ENCODE data around the gene CRMP1.

CRMP1 gene

GRCh38 chr4:5895287-5895686, 2.4 kb upstream of the CRMP1 start:
- Histone ChIP-seq H3K27ac (ENCODE audit: low read depth, low read length) (no peak overlapping the region), H3K27me3 (ENCODE audit: control insufficient read depth in 1 of 2, insufficient read depth in 2 of 2, low read length in 2 of 2) (peaks cover 36 to 44% of the 10 kb centered on the region in 2 donors), H3K9me3 (ENCODE audit: low read length) (peaks cover 5% of the 10 kb centered on the region), H3K4me3 (ENCODE audit: low read depth in 1 of 2, low read length in 2 of 2) (no peak overlapping the region), H3K36me3 (ENCODE audit: insufficient read depth, low read length) (no peaks in the 10 kb centered on the region), H3K4me1 (ENCODE audit: insufficient read depth, low read length) (no peaks in the 10 kb centered on the region), H3K9ac (ENCODE audit: low read length) (no peak overlapping the region)

DNA sequence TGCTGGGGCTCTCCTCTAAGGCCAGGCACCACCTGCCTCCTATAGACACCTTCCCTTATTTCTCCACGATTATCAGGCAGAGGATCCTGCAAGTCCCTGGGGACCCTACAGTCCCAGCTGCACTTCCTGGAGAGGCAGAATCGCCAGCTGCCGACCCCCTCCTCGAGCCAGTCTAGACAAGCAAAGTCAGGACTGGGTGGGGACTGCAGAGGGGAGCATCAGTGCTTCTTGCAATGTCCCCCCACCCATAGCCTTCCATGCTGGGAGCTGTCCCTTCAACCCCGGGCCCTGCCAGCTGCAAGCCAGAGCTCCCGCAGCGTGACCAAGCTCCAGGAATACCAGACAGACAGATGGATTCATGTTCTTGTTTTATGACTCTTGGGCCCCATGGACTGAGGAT, 1.4 kb upstream of the CRMP1 start:
- H3K4me1 ChIP-seq (ENCODE audit: insufficient read depth, low read length): no peaks in the 10 kb centered on the region
- no peak overlapping the region for H3K4me3 ChIP-seq (ENCODE audit: low read depth in 1 of 2, low read length in 2 of 2)
- H3K27ac ChIP-seq (ENCODE audit: low read depth, low read length): no peak overlapping the region
- no peaks in the 10 kb centered on the region for H3K36me3 ChIP-seq (ENCODE audit: insufficient read depth, low read length)
- peaks cover 42 to 54% of the 10 kb centered on the region in 2 donors for H3K27me3 ChIP-seq (ENCODE audit: control insufficient read depth in 1 of 2, insufficient read depth in 2 of 2, low read length in 2 of 2)
- H3K9ac ChIP-seq (ENCODE audit: low read length): no peak overlapping the region
- peaks cover 5% of the 10 kb centered on the region for H3K9me3 ChIP-seq (ENCODE audit: low read length)

DNA sequence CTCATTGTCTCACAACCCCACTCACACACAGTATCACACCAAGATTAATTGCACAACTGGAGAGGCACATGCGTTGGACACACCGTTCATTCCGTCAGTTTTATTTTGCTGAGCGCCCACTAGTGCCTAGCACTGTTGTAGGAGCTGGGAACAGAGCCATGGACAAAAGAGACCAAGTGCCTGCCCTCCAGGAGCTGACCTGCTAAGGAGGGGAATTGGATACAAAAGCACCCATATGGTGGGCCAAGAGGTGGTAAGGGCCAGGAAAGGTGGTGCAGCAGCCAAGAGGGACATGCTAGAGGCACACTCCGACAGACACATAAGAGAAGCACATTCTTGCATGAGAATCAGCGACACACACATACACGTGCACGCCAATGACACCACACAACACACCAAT, 705 bp upstream of the CRMP1 start:
- Histone ChIP-seq H3K4me1 (ENCODE audit: insufficient read depth, low read length) (no peaks in the 10 kb centered on the region), H3K9ac (ENCODE audit: low read length) (no peak overlapping the region), H3K9me3 (ENCODE audit: low read length) (peaks cover 5% of the 10 kb centered on the region), H3K36me3 (ENCODE audit: insufficient read depth, low read length) (no peaks in the 10 kb centered on the region), H3K27me3 (ENCODE audit: control insufficient read depth in 1 of 2, insufficient read depth in 2 of 2, low read length in 2 of 2) (peaks cover 46 to 61% of the 10 kb centered on the region in 2 donors), H3K27ac (ENCODE audit: low read depth, low read length) (no peak overlapping the region), H3K4me3 (ENCODE audit: low read depth in 1 of 2, low read length in 2 of 2) (no peak overlapping the region)

DNA sequence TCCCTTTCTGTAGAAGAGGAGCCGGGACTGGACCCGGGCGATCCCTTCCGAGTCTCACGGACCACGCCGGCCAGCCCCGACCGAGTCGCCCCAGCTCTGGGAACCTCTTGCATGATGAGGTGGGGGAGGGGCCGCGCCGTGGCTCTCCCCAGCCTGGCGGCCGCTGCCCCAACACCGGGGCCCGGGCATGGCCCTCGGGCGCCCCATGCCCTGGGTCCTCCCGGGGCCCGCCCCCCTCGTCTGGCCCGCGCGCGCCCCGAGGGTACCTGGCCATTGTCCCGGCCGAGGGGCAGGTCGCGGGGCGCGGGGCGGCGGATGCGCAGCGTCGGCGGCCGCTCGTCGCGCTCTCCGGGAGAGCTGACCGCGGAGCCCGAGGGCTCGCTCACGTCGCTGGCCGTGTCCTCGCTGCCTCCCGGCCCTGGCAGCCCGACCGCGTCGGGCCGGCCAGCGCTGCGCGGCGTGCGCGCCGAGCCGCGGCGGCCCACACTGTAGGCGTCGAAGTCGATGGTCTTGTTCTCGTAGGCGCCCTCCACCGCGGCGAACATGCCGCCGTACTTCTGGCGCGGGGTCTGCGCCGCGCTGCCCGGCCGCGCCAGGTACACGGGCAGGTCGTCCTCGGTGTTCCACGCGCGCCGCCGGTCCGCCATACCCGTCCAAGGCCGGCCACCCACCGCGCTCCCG, 423 bp downstream of the CRMP1 start:
- Histone ChIP-seq H3K9me3 (ENCODE audit: low read length) (peaks cover 5% of the 10 kb centered on the region), H3K36me3 (ENCODE audit: insufficient read depth, low read length) (no peaks in the 10 kb centered on the region), H3K4me3 (ENCODE audit: low read depth in 1 of 2, low read length in 2 of 2) (no peak overlapping the region), H3K4me1 (ENCODE audit: insufficient read depth, low read length) (peaks cover 4% of the 10 kb centered on the region), H3K27ac (ENCODE audit: low read depth, low read length) (no peak overlapping the region), H3K27me3 (ENCODE audit: control insufficient read depth in 1 of 2, insufficient read depth in 2 of 2, low read length in 2 of 2) (peaks cover 46 to 69% of the 10 kb centered on the region in 2 donors), H3K9ac (ENCODE audit: low read length) (no peak overlapping the region)

DNA sequence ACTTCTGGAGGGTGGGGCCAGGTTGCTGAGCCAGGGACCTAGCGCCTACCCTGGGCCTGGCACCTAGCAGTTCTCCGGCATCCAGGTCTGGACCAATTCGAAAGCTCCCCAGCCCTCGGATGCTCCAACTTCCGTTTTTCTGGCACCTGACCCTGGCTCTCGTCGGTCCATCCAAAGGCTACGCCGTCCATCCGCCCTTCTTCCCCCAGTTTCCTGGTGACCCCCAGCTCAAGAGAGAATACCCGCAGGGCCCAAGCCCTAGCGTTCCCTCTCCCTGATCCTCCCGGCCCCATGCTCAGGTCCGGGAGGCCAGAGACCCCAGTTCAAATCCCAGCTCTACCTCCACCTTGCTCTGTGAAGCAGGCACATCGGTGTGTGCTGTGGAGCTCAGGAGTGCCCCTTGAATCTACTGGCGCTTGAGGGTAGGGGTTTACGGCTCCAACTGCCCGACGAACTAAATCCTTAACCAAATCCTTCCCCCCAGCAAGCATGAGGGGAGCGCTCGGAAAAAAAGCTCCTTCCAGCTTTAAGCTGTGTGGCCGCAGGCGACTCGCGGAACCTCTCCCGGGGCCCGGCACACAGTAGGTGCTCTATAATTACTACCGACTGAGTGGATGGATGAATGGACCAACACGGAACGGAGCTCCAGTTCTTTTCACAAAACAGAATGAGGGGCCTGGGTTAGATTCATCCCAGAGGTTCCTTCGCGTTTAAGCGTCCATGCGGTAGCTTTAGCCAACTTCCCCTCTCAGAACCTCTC, 1.1 kb downstream of the CRMP1 start:
- no peak overlapping the region for H3K4me3 ChIP-seq (ENCODE audit: low read depth in 1 of 2, low read length in 2 of 2)
- H3K4me1 ChIP-seq (ENCODE audit: insufficient read depth, low read length): peaks cover 7% of the 10 kb centered on the region
- H3K27me3 ChIP-seq (ENCODE audit: control insufficient read depth in 1 of 2, insufficient read depth in 2 of 2, low read length in 2 of 2): peaks cover 46 to 76% of the 10 kb centered on the region in 2 donors

GRCh38 chr4:5890063-5890727, 2.7 kb downstream of the CRMP1 start:
- Histone ChIP-seq H3K9ac (ENCODE audit: low read length) (no peak overlapping the region), H3K4me3 (ENCODE audit: low read depth in 1 of 2, low read length in 2 of 2) (no peak overlapping the region), H3K27me3 (ENCODE audit: control insufficient read depth in 1 of 2, insufficient read depth in 2 of 2, low read length in 2 of 2) (peaks cover 41 to 73% of the 10 kb centered on the region in 2 donors), H3K4me1 (ENCODE audit: insufficient read depth, low read length) (peaks cover 7% of the 10 kb centered on the region), H3K9me3 (ENCODE audit: low read length) (no peaks in the 10 kb centered on the region), H3K27ac (ENCODE audit: low read depth, low read length) (no peak overlapping the region), H3K36me3 (ENCODE audit: insufficient read depth, low read length) (no peaks in the 10 kb centered on the region)

More for the DNA sequence above, 1.1 kb downstream of the CRMP1 start:
- H3K9ac ChIP-seq (ENCODE audit: low read length): no peak overlapping the region
- no peaks in the 10 kb centered on the region for H3K36me3 ChIP-seq (ENCODE audit: insufficient read depth, low read length)
- H3K27ac ChIP-seq (ENCODE audit: low read depth, low read length): no peak overlapping the region
- no peaks in the 10 kb centered on the region for H3K9me3 ChIP-seq (ENCODE audit: low read length)

GRCh38 chr4:5889002-5889696, 3.7 kb downstream of the CRMP1 start:
- H3K9me3 ChIP-seq (ENCODE audit: low read length): no peaks in the 10 kb centered on the region
- H3K9ac ChIP-seq (ENCODE audit: low read length): no peak overlapping the region
- no peak overlapping the region for H3K4me3 ChIP-seq (ENCODE audit: low read depth in 1 of 2, low read length in 2 of 2)
- H3K36me3 ChIP-seq (ENCODE audit: insufficient read depth, low read length): no peaks in the 10 kb centered on the region
- H3K27ac ChIP-seq (ENCODE audit: low read depth, low read length): no peak overlapping the region
- peaks cover 7% of the 10 kb centered on the region for H3K4me1 ChIP-seq (ENCODE audit: insufficient read depth, low read length)
- peaks cover 41 to 66% of the 10 kb centered on the region in 2 donors for H3K27me3 ChIP-seq (ENCODE audit: control insufficient read depth in 1 of 2, insufficient read depth in 2 of 2, low read length in 2 of 2)

DNA sequence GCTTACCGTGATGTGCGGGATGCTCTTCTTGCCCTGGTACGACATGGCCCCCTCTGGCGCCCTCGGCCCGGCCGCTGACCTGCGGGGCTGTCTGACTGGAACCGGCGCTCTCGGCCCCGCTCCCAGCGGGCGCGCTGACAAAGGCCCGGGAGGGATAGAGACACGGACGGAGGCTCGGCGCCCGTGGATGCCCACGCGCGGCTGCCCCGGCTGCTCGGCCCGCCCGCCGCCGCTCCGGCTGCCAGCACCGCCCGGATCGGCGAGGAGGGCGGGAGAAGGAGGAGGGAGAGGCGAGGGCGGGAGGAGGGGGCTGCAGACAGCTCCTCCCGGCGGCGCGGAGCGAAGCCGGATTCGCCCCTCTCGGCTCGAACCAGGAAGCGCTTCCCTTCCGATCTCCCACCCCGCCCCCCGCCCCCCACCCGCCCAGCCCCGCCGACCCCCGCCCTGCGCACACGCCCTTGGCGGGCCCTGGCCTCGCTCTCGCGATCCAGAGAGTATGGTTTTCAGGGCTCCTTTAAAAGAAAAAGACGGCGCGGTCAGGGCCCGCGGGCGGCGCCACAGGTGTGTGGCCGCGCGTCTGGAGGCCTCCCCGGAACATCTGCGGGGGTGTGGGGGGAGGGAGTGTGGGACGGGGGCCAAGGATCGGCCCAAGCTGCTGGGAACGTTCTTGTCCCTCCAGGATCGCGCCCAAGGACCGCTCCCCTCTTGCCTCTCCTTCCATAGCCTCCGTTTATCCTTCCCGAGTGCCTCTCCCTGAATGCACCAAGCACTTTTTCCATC, 4.5 kb downstream of the CRMP1 start:
- no peak overlapping the region for H3K9ac ChIP-seq (ENCODE audit: low read length)
- H3K4me1 ChIP-seq (ENCODE audit: insufficient read depth, low read length): peaks cover 7% of the 10 kb centered on the region
- no peak overlapping the region for H3K27ac ChIP-seq (ENCODE audit: low read depth, low read length)

DNA sequence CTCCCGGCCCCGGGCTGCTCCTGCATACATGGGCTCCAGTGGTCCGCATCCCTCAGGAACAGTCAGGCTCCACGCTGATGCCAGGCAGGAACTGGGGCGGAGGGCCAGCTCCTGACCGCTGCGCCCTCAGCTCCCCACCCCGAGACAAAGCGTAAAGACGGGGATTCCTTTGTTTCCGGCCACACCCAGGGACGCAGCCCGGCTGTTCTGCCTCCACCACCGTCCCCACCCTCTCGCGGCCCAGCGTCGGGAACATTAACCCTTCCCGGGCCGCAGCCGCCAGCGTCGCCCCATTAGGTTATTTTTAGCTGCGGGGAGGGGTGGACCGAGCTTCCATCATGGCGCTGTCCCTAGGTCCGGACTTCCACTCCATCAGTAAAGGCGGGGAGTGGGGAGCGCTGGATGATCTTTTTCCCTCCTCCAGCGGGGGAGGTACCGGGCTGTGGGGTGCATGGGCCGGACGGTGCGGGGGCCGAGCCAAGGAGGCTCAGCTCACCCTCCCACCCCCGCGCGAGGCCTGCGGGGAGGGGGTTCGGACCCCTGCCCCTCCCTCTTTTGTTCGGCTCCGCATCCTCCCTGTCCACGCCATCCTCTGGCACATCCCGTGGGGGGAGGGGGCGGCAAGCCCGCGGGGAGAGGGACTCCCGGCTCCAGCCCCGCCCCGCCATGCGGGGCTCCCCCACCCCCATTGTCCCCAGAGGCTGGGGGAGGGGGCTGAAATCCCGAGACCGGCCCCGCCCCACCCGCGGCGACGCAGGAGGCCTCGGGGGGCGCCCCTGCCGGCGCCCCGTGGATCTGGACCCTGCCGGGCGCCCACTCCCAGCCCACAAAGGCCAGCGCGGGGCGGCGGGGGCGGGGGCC, 5.3 kb downstream of the CRMP1 start:
- H3K27me3 ChIP-seq (ENCODE audit: control insufficient read depth in 1 of 2, insufficient read depth in 2 of 2, low read length in 2 of 2): peaks cover 35 to 55% of the 10 kb centered on the region in 2 donors
- no peak overlapping the region for H3K27ac ChIP-seq (ENCODE audit: low read depth, low read length)

More for the DNA sequence above, 4.5 kb downstream of the CRMP1 start:
- no peaks in the 10 kb centered on the region for H3K9me3 ChIP-seq (ENCODE audit: low read length)
- peak overlapping the region; percentile 23 to 64 for H3K4me3 ChIP-seq (ENCODE audit: low read depth in 1 of 2, low read length in 2 of 2)
- H3K36me3 ChIP-seq (ENCODE audit: insufficient read depth, low read length): no peaks in the 10 kb centered on the region
- peaks cover 36 to 59% of the 10 kb centered on the region in 2 donors for H3K27me3 ChIP-seq (ENCODE audit: control insufficient read depth in 1 of 2, insufficient read depth in 2 of 2, low read length in 2 of 2)

DNA sequence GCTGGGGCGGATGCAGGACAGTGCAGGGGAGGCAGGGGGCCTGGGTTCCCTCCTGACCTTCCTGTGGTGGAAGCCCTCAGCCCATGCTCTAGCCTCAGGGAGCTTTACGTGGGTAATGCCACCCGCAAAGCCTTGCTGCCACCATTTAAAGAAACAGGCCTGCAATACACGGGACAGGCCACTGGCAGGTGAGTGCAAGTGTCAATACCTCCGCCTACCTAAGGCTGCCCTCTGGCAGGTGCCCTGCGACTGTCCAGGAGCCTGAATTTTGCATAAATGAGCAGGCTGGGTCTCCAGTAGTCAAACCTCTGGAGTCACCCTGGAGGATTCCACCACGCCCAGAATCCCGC, 5.9 kb downstream of the CRMP1 start:
- Histone ChIP-seq H3K9me3 (ENCODE audit: low read length) (no peaks in the 10 kb centered on the region), H3K4me3 (ENCODE audit: low read depth in 1 of 2, low read length in 2 of 2) (no peak overlapping the region), H3K4me1 (ENCODE audit: insufficient read depth, low read length) (peaks cover 7% of the 10 kb centered on the region), H3K27ac (ENCODE audit: low read depth, low read length) (no peak overlapping the region), H3K27me3 (ENCODE audit: control insufficient read depth in 1 of 2, insufficient read depth in 2 of 2, low read length in 2 of 2) (peaks cover 32 to 52% of the 10 kb centered on the region in 2 donors), H3K36me3 (ENCODE audit: insufficient read depth, low read length) (no peaks in the 10 kb centered on the region), H3K9ac (ENCODE audit: low read length) (no peak overlapping the region)

More for the DNA sequence above, 5.3 kb downstream of the CRMP1 start:
- H3K9me3 ChIP-seq (ENCODE audit: low read length): no peaks in the 10 kb centered on the region
- no peak overlapping the region for H3K9ac ChIP-seq (ENCODE audit: low read length)
- peaks cover 7% of the 10 kb centered on the region for H3K4me1 ChIP-seq (ENCODE audit: insufficient read depth, low read length)
- peak overlapping the region; percentile 23 to 64 for H3K4me3 ChIP-seq (ENCODE audit: low read depth in 1 of 2, low read length in 2 of 2)
- no peaks in the 10 kb centered on the region for H3K36me3 ChIP-seq (ENCODE audit: insufficient read depth, low read length)

All from muscle layer of colon (tissue), 2 donors.